Measurements from ENCODE around the gene OTP.

The OTP gene

DNA sequence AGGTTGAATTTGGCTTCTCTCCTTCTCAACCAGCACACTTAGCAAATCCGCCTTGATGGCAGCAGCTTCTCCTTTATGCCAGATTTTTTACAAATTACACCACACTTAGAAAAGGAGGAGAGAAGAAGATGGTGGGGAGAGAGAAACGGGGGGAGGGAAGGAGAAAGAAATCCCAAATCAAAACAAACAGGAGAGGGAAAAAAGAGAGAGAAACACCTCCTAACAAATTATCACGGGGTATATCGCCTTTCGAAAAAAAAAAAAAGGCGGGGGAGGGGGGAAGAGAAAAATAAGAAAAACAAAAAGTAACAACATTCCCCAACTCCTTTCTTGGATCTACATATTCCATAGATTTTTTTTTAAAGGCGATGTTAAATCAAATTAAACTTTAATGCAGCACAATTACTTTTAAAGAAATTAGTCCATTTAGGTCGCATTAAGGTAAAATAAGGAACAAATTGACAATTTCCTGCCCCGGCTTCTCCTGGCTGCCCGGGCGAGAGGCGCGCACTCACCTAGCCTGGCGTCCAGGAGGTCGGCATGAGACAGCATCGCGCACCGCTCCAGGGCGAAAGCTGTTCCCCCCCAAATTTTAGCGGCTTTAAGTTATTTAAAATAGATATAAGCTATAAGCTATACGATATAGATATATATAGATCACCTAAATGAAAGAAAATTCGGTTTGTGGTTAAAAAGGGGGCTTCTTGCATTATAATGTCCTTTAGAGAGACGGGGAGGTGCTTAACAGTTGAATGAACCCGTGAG lies at the start of gene OTP:
Gene OTP, minus strand, starts transcription at position 716 of the 765 bp plus-strand sequence. Its CDS starts 164 bp downstream, at position 552.
- DNase-seq (ENCODE audit: low spot score), result no peak

DNA sequence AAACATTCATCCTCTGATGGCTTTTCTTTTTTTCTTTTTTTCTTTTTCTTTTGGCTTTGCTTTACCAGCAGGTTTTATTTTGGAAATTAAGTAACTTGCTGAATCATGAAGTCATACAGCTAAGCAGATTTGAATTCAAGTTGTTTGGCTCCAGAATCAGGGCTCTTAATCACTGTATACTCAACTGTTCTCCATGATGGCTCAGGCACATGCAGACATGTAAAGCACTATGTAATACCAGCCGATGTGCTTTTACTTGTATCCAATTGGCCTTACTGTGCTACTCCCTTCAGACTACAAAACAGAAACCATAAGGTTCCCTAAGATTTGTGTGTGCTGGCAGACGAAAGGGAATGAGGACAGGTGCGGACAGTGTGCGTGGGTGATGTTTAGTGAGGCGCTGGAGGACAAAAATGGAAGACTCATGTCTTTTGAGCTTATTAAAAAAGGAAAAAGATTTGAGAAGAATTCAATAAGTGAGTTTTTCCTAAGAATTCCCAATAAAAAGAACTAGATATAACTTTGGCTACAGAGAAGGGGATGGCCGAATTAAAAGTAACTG lies 44.7 kb upstream of the OTP start:
- DNase-seq (ENCODE audit: low spot score), result no peak

DNA sequence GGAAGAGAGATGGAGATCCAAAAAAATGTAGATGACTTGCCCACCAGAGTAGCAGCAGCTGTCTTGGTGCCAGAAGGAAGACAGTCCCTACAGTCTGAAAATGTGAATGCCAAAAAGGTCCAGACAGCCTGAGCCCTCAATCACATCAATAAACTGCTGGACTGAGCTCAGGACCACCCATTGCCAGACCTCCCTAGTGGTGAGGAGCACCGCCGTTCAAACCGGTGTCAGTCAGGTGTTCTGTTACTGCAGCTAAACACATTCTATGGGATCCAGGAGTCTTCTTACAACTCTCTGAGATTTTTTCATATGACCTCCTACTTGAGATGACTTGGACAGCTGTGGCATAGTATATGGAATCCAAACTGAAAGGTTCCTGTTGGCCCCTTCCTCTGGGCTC lies 32.0 kb upstream of the OTP start:
- DNase-seq (ENCODE audit: low spot score), result no peak

DNA sequence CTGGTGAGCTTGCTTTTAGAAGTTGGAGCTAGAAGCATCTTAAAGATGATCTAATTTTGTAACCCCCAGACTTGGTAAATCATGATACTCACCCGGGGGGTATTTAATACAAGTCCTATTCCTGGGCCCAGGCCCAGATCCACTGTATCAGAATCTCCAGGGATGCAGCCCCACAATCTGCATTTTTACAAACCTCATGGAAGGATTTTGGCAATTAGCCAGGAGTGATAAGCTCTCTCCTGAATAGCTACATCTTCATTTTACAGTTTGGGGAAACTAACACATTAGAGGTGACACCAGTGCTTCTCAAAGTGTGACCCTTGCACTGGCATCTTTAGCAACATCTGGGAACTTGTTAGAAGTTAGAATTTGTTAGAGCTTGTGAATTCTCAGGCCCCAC lies 31.2 kb upstream of the OTP start:
- no peak for DNase-seq (ENCODE audit: low spot score)

DNA sequence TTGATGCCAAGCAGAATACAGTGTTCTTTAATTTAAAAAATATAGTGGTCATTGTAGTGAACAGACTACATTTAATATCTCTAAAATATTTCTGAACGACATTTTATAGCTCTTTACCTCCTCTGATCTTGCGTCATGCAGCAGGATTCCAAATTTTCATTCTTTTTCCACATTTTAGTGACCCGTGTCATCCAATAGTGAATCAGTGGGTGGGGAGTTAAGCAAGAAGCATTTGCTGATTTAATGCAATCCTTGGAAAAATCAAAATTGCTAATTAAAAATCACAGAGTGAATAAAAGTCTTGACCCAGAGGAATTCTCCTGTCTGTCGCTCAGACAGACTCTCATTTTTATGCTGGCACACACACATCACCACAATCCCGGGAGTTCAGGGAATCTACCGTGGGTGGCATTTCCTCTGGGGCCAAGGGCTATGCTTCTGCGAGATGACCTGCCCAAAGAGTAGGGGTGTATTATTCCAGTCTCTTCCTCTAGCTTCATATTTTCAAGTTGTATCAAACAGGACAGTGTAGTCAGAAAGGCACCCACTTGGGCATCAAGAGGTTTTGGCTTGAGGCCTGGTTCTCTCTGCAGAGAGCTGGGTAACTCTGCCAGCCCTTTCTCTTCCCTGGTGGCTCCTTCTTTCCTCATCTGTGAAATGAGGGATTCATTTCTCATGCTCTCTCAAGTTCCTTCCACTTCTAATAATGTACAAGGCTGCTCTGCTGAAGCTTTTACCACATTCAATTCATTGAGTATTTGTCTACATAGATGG lies 24.8 kb upstream of the OTP start:
- DNase-seq (ENCODE audit: low spot score), result no peak

DNA sequence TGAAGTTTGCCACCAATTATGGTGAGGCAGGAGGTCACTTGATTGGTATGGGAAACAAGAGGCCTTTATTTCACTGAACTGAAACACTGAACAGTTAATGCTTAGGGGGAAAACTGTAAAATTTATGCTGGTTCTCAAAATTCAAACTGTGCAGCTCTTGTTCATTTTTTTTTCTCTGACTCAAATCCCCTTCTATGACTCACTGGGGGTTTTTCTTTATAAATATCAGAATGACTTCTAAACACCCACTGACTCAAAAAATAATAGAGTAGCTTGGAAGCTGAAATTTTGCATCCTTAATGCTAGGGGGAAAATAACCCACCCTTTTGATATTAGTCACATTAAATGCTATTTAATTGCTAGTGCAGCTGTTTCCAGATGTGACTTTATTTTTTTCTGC lies 24.1 kb upstream of the OTP start:
- DNase-seq (ENCODE audit: low spot score), result no peak

DNA sequence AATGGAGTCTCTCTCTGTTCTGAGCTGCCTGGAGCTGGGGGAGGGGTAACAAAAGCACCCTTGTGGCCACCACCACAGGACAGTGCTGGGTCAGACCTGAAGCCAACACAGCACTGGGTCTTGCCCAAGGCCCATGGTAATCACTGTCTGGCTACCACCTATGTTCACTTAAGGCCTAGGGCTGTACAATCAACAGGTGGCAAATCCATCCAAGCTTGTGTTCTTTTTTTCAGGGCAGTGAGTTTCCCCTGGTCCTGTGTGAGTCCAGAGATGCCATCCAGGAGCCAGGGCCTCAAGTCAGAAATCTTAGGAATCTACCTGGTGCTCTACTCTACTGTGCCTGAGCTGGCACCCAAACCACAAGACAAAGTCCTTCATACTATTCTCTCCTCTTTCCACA lies 20.1 kb upstream of the OTP start:
- DNase-seq (ENCODE audit: low spot score), result no peak

DNA sequence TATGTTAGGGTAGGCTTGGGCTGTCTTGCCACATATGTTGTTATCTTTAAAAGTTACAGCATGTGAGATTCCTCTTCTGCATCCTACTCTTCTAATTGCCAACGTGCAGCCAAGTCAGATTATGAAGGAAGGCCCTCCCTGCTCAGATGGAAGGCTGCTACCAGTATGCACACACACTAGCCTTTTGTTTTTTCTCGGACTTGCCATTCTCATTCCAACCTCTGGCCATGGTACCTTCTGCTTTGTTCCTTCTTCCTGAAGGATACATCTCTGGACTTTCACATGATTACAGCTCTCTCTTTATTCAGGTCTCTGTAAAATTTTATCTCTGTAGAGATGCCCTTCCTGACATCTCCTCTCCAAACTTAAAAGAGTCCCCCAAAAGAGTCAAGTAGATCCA lies 12.8 kb upstream of the OTP start:
- DNase-seq (ENCODE audit: low spot score), result no peak

DNA sequence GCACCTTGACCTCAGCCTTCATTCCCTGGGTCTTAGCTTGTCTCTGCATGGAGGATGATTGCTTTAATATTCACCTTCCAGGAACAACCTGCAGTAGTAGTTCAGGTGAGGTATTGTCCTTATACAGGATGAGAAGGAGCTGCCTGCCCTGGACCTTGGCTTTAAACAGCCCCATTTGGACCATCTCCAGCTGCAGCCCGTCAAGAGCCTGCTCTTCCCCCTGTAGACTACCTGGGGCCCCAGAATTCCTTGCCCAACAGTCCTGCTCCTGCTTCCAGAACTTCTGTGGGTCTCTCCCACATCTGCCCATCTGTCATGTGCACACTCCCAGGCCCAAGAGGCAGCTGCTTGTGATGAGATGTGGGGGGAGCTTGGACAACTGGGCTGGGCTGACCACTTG lies 12.2 kb upstream of the OTP start:
- DNase-seq (ENCODE audit: low spot score), result no peak

DNA sequence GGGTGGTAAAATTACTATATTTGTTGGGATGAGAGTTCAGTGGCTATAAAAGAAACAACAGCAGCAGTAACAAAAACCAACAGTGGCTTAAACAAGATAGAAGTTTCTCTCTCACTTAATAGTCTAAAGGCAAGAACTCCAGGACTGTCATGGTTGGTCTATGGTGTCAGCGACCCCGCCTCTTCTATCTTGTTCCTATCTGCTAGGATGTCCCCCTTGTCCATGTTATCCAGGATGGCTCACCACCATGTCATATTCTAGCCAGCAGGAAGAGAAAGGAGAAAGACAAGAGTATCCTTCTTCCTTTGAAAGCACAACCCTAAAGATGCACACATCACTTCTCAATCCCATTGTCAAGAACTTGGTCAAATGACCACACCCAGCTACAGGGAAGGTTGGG lies 11.3 kb upstream of the OTP start:
- no peak for DNase-seq (ENCODE audit: low spot score)

DNA sequence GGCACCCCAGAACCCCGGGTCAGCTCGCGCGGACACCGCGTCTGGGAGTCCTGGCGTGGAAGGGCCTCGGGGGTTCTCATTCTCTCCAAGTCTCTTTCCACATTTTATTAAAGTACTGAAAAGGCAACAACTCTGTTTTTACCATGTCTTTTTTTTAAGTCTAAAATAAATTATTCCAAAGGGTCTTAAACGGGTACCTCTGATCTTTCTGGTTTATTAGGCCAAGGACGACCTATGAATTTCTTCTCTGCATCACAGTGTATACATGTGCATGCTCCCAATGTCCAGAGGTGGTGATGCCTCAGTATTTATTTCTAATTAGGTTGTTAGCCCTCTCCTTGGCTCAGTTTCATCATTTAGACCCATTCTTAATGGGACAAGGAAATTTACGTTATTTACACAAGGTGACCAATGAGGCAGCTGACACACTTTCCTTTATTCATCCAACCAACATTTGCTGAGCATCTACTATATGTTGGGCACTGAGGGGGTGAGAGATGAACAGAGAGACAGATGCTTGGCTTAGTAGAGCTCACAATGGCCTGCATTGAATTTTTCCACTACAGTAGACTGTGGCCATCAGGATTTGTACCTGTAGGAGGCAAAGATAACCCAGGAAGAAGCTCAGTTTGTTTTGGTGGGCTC lies 7.6 kb upstream of the OTP start:
- DNase-seq (ENCODE audit: low spot score), result no peak

DNA sequence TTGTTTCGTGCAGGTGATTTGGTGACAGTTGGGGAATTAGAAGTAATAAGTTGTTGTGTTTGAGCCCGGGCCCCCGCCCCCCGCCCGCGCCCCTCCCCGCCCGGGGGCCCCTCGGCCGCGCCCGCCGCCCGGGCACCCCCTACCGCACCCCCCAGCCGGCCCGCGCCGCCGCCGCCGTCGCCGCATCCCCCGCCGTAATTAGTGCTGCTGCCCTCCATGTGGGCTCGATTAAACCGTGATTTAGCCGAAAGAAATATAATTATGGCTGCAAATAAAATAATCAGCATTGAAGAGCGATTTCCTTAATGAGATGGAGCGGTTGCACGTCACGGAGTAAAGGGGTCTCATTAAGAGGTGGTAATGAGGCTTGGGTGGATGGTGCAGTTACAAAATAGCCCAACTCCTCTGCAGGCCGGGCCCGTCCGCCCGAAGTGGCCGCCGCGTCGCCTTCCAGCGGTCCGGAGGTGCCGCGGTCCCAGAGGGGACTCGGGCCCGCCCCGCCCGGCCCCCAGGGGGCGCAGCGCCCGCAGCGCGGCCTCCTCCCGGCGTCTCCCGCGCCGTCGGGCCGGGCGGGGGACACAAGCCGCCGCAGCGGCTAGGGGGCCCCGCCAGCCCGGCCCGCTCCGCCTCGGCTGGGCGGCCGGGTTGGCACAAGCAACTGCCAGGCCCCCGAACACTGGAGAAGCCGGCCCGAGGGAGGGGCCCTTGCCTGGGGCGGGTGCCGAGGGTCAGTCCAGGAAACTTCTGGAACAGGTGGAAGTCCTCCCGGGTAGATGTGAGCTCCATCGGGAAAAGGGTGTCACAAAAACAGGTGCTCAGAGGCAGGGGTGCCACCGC lies 6.9 kb upstream of the OTP start:
- DNase-seq (ENCODE audit: low spot score), result peak; percentile 79

DNA sequence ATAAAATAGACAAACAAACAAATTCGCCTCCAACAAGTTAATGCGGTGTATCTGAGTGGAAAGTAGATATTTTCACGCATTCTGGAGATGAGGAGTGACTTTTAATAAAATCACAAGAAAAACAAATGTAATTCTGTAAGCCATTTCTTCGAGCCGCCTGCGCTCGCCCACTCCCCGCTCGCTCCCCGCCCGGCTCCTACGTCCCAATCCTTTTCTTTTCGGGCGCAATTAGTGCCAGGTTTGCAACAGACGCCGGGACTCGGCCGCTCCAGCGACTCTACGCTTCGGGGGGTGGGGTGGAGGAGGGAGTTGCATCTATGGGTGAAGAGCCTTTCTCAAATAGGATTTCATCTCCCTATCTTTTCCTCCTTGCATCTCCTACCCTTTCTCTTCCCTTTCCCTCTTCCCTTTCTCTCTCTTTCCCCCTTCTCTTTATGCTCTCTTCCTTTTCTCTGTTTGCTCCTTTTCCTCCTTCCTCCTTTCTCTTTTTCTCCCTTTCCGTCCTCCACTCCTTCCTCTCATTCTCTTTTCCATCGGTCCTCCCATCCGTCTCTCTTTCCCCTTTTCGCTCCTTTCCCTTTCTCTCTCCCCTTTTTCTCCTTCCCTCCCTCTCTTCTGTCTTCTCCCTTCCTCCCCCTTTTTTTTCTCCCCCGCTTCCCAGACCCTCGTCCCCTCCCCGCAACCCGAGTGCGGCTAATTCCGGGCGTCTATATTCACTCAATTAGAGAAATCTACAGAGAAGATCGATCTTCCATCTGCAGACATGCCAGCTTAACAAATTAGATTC lies 6.1 kb upstream of the OTP start:
- DNase-seq (ENCODE audit: low spot score), result no peak

DNA sequence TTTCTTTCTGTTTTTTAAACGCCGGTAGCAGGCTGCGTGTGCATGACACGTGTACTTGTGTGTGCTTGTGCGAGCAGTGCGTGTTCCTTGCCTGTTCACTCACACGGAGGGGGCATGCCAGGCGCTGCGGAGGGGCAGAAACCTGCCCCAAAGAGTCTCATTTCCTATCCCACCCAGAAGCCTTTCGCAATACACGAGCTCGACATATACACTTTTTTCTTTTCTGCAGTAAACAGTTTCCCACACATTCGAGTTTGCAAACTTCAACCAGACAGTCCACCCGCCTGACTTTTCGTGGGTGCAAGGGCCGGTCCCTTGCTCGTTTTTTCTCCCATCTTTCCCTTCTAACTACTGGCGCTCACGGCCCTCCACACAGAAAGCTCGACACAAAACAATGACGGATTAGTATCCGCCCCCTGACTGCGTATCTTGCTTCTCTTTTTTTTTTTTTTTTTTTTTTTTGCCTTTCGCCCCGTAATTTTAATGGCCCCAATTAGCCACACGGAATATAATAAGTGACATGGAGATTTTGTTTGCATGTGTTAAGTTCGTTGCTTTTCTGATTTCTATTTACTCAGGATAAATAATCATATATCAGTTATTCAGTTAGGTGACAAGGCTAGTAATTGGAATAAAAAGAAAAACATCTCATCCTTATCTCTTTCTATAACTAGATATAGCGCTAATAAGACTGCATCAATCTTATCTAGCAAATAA lies 5.3 kb upstream of the OTP start:
- DNase-seq (ENCODE audit: low spot score), result no peak

DNA sequence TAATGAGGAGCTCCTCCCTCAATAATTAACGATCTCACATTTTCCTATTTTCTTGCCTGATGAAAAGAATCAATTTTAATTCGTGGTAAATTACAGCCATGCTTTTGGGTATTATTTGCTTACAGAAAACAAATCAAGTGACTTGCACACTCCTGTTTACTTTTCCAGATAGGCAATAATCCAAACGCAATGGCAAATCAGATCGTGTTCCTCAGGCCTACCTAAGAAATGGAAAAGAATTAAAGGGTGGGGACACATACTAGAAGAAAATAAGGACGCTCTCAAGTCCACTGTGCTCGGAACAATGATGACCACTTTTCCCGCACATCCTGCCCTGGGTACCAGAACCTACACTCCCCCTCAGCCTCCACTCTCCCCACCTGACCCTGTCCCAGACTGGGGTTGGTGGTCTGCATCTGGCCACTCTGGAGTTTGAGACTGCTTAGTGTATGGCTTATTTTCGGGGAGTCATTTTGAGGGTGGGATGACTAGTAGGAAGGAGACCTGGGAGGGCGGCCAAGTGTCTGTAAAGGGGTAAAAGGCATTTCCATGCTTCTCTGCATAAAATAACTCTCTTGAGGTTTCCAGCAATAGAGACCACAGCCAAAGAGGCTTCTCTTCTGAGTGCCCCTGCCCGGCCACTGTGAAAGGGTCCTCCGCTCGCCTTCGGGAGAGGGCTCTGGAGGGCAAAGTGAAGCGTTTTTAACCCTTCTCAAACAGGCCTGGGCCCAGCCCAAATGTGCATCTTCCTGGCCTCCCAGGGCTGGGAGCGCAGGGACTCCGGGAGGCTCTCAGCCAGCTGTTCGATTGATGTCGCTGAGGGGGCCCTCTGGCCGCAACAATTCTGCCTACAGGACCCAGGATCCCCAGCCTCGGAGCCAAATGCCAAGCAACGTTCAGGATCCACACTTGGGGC lies 4.5 kb upstream of the OTP start:
- DNase-seq (ENCODE audit: low spot score), result no peak

DNA sequence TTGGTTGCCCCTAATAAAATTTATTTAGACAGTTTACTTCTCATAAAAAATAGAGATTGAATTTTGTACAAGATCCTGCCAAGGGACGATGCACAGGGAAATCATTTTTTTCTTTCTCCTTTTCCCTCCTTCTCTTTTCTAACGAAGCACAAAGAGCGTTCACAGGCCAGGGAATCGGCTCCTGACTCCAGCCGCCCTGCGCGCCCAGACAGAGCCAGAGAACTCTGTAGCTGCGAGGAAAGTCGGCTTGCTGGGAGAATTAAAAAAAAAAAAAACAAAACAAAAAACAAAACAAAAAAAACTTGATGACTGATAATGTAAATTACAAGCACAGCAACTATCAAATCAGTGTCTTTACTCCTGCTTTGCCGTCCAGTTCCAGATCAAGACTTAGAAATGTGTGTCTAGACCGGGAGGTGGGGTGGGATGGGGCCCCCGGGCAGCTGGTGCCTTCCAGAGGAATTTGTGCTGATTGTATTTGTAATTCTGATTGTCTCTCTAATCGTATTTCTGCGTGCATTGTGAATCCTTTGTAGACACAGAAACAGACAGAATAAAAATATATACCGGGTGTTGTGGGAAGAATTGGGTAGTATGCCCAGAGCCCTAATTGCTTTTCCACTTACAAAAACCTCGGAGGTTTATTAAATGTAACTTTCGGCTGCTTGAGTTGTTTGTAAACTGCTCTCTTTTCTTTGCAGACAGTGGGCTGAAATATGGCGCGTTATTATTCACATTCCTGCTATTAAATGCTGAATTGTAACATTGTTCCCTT lies 3.6 kb upstream of the OTP start:
- DNase-seq (ENCODE audit: low spot score), result no peak

DNA sequence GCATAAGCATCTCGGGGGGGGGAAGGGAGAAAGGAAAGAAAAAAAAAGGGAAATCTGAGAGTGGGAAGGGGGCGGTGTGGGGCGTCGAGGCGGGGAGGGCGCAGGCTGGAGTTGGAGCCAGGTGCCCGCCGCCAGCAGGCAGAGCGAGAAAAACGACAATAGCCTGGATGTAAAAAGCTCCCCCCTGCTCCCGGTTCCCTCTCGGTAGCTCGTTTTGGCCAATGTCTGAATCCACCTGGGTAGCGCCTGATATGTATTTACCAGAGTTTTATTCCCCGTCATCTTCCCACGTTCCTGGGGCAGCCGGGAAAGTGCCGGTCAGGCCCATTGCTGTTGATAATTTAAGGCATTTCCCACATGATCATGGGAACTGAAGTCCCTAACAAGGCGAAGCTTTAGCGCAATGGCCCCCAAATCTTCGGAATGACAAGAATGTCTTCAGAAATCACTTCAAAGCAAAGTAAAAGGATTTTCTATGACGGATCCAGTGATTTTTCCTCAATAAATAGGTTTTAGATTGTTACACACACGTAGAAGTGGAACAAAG lies 3.0 kb upstream of the OTP start:
- no peak for DNase-seq (ENCODE audit: low spot score)
